ENCODE measurements around the gene MPP1. TPM values are rescaled to one million over a fixed set of nuclear protein-coding genes. Genes with fewer than 3 reads are reported as not detected.
"Not testable (repeated sequence)": the region's sequence is repeated elsewhere in the genome, so short reads cannot be mapped to it uniquely, and the experiment has no call there.

Gene MPP1
- total RNA-seq, 1 donor from 2014 or later = 9.2 TPM

GRCh38 chrX:154829926-154830442 lies 24.7 kb upstream of the MPP1 start:
- TF ChIP-seq CTCF (conservative IDR thresholded peaks at IDR 0.05; ENCODE audit: low read depth, low read length) = no peak
- DNase-seq (ENCODE audit: low read depth) = no peak
- no peak overlapping the region for H3K4me3 ChIP-seq (ENCODE audit: low read depth, low read length)

DNA sequence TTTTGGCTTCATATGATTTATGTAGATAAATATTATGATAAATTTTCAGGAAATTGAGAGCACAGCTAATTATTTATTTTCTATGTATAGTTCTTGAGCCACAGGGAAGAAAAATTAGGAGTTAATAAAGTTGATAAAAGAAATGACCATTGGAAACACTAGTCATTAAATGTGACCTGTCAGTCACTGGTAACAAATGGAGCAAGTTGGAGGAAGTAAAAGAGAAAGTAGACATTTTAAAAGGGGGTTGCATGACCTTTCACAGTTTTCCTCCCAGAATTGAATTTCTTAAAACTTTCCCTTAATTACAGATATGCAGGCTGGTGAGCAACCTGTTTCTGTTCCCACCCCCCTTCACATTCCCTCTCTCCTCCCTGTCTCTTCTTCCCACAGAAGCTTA lies 23.8 kb upstream of the MPP1 start:
- no peak overlapping the region for H3K4me3 ChIP-seq (ENCODE audit: low read depth, low read length)
- no peak for DNase-seq (ENCODE audit: low read depth)
- no peak for TF ChIP-seq CTCF (conservative IDR thresholded peaks at IDR 0.05; ENCODE audit: low read depth, low read length)

GRCh38 chrX:154828016-154828408 lies 22.7 kb upstream of the MPP1 start:
- TF ChIP-seq CTCF (conservative IDR thresholded peaks at IDR 0.05; ENCODE audit: low read depth, low read length) = no peak
- no peak for DNase-seq (ENCODE audit: low read depth)
- H3K4me3 ChIP-seq (ENCODE audit: low read depth, low read length) = no peak overlapping the region

- TF ChIP-seq CTCF (conservative IDR thresholded peaks at IDR 0.05; ENCODE audit: low read depth, low read length) = no peak
- no peak overlapping the region for H3K4me3 ChIP-seq (ENCODE audit: low read depth, low read length)
- no peak for DNase-seq (ENCODE audit: low read depth)
Measured at GRCh38 chrX:154827194-154828015, 22.1 kb upstream of the MPP1 start.

GRCh38 chrX:154825586-154825985 lies 20.3 kb upstream of the MPP1 start:
- H3K4me3 ChIP-seq (ENCODE audit: low read depth, low read length); DNase-seq (ENCODE audit: low read depth): not testable (repeated sequence)

DNA sequence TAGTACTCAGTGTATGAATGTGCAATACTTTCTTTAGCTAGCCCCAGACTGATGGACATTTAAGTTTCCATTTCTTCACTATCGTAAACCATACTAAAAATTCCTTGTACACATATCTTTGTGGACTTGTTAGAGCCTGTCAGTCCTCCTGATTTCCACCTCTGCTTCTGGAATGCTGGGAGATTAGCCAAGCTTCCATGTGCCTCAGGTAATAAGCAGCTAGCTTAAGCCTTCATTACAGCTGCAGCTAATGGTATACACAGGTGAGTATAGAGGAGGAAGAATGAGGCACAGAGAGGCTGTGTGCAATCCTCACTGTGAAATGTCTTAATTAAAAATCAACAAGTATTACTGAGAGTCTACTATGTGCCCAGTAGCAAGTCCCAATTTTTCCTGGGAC lies 19.4 kb upstream of the MPP1 start:
- H3K4me3 ChIP-seq (ENCODE audit: low read depth, low read length) = no peak overlapping the region
- no peak for DNase-seq (ENCODE audit: low read depth)
- TF ChIP-seq CTCF (conservative IDR thresholded peaks at IDR 0.05; ENCODE audit: low read depth, low read length) = no peak

- no peak for TF ChIP-seq CTCF (conservative IDR thresholded peaks at IDR 0.05; ENCODE audit: low read depth, low read length)
- DNase-seq (ENCODE audit: low read depth) = no peak
Measured at GRCh38 chrX:154822029-154822428, 16.7 kb upstream of the MPP1 start.

More at GRCh38 chrX:154822029-154822428, 16.7 kb upstream of the MPP1 start:
- no peak overlapping the region for H3K4me3 ChIP-seq (ENCODE audit: low read depth, low read length)
